Fibroblast of the aortic adventitia (primary cell): ENCODE measurements around the gene TBX5. TPM values are rescaled to one million over a fixed set of nuclear protein-coding genes. Genes with fewer than 3 reads are reported as not detected.

ENCODE experiments used
- DNase-seq: peaks from one replicate; pipeline ENCODE4 v3.0.0-alpha.2; 2010; ENCODE audit warnings: low read depth
- H3K4me3 ChIP-seq: 2 replicates; pipeline ENCODE4 v1.5.1; 2011; ENCODE audit warnings: low read depth, mild to moderate bottlenecking, control low read depth, low read length, moderate library complexity
- CTCF ChIP-seq: IDR thresholded peaks from 2 replicates; pipeline ENCODE4 v1.5.1; 2011; ENCODE audit warnings: mild to moderate bottlenecking, low read length, control low read depth, inconsistent platforms; ENCODE audit not compliant: insufficient read depth
- total RNA-seq: library from RNA; depleted of rRNA; stranded (reverse); fragments of >200 nt; gene quantifications from 2 replicates; pipeline ENCODE4 v1.2.3, GENCODE V29; 2012; ENCODE audit warnings: low replicate concordance

The TBX5 gene
- total RNA-seq, 1 donor, result not detected

DNA sequence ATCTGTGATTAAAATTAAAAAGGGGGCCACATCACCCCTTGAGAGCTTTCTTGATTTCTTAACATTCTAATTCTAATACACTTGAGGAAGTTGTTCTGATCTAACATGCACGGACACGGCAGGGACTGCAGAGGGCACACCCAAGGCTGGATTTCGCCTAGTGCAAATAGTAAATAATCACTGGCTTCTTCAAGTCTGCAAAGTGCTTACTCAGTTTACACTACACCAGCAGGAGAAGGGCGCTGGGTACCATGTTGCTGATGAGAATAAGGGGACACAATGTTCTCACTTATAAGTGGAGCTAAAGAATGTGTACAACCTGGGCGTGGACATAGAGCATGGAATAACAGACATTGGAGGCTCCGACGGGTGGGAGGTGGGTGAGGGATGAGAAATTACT lies 34.2 kb downstream of the TBX5 start:
- DNase-seq, result no peak
- H3K4me3 ChIP-seq, result no peak overlapping the region
- no peak for TF ChIP-seq CTCF

- no peak for TF ChIP-seq CTCF
- DNase-seq, result no peak
- no peak overlapping the region for H3K4me3 ChIP-seq
Observed at GRCh38 chr12:114371250-114371649, 34.7 kb downstream of the TBX5 start.

DNA sequence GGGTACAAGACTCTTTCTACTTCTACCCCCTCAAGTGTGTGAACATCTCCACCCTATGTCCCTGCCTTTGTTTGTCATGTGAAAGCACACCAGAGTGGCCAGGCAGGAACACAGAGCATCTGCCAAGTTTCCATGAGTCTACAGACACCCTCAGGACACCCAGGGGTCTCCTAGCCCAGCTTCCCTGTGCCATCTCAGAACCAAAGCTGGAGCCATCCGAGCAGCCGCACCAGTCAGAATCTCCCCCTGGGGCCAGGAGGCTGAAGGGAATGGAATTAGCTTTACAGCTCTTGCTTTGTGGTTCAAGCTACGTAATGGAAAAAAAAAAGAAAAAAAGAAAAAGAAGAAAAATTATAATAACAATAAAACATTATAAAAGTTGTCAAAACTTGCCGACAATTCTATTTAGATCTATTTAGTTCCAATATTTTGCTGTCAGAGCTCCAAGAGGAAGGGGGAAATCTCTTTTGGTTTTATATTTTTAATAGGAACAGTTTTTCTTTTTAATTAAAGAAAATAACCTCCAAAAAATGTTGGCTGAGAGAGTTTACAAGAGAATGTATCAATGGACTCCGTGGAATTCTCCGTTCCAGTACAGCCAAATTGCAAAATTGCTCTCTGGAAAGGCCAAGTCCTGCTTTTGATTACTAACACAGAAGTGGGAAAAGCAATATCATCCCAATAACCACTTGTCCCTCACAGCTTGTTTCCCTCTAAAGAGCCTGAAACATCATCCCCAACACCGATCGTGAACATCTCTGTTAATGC lies 37.1 kb downstream of the TBX5 start:
- no peak overlapping the region for H3K4me3 ChIP-seq
- no peak for TF ChIP-seq CTCF
- peak; percentile 7 for DNase-seq

- no peak for TF ChIP-seq CTCF
Observed at GRCh38 chr12:114361992-114362391, 44.0 kb downstream of the TBX5 start.

DNA sequence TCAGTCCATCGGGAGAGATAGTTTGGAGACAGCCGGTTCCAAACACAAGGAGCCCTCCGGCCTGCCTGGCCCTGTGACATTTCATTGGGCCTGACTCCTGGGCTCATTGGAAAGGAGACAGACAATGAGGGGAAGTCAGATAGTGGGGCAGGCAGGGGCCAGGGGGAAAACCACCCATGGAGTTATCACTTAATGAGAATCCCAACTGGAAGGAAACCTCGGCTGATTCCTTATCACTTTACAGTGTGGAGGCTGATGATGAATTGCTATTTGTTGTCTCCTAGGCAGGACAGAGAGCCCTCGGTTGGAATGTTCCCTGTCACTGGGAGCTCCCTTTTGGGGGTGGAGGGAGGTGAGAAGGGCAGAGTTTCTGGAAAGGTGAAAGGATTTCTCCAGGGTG lies 44.4 kb downstream of the TBX5 start:
- H3K4me3 ChIP-seq, result no peak overlapping the region
- no peak for TF ChIP-seq CTCF
- no peak for DNase-seq

More at GRCh38 chr12:114361992-114362391, 44.0 kb downstream of the TBX5 start:
- H3K4me3 ChIP-seq, result no peak overlapping the region
- DNase-seq, result no peak

GRCh38 chr12:114360485-114360884 lies 45.5 kb downstream of the TBX5 start:
- no peak for TF ChIP-seq CTCF
- DNase-seq, result no peak
- H3K4me3 ChIP-seq, result no peak overlapping the region
